ENCODE data around the gene COPS6. TPM values are rescaled to one million over a fixed set of nuclear protein-coding genes. Genes with fewer than 3 reads are reported as not detected.

The COPS6 gene
- total RNA-seq, 1 donor from 2014 or later = 88.3 TPM

- DNase-seq = no peak
- CTCF ChIA-PET = no interaction called here
- H3K4me1 Mint-ChIP-seq = peaks cover 22% of the 10 kb centered on the region
- peaks cover 39% of the 10 kb centered on the region for H3K36me3 Mint-ChIP-seq (ENCODE audit: low read depth)
- no peaks in the 10 kb centered on the region for H3K9me3 Mint-ChIP-seq
- H3K27ac Mint-ChIP-seq = peak overlapping the region; percentile 84
- TF ChIP-seq, protein P1, sequence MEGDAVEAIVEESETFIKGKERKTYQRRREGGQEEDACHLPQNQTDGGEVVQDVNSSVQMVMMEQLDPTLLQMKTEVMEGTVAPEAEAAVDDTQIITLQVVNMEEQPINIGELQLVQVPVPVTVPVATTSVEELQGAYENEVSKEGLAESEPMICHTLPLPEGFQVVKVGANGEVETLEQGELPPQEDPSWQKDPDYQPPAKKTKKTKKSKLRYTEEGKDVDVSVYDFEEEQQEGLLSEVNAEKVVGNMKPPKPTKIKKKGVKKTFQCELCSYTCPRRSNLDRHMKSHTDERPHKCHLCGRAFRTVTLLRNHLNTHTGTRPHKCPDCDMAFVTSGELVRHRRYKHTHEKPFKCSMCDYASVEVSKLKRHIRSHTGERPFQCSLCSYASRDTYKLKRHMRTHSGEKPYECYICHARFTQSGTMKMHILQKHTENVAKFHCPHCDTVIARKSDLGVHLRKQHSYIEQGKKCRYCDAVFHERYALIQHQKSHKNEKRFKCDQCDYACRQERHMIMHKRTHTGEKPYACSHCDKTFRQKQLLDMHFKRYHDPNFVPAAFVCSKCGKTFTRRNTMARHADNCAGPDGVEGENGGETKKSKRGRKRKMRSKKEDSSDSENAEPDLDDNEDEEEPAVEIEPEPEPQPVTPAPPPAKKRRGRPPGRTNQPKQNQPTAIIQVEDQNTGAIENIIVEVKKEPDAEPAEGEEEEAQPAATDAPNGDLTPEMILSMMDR (IDR thresholded peaks at IDR 0.05) = no peak
- H3K4me3 Mint-ChIP-seq = peak overlapping the region; percentile 89
- POLR2A ChIA-PET = interaction anchor here (0.6 to 4.7 kb wide), 6 partner anchors 12 to 787 kb away, joined by 3 to 48 read pairs (median 4); partner anchors contain the start of genes AP4M1, FBXO24, LRCH4 and MBLAC1
- H3K27me3 Mint-ChIP-seq = no peaks in the 10 kb centered on the region
- intact Hi-C loops (cut with micrococcal nuclease) = loop anchor here (1.0 to 10.0 kb wide), 4 partner anchors 12 to 1167 kb away; partner anchors contain the start of genes GNB2 and ZNF789
- peak; percentile 22 for ATAC-seq (ENCODE audit: low read depth)
Measured at GRCh38 chr7:100088095-100088620, 611 bp upstream of the COPS6 start.

- peaks cover 54% of the 10 kb centered on the region for H3K36me3 Mint-ChIP-seq (ENCODE audit: low read depth)
- H3K4me1 Mint-ChIP-seq = peaks cover 18% of the 10 kb centered on the region
- H3K27ac Mint-ChIP-seq = peak overlapping the region; percentile 84
- intact Hi-C loops (cut with micrococcal nuclease) = loop anchor here (10.0 kb wide), 3 partner anchors 585 to 1165 kb away; partner anchors contain the start of genes GNB2 and ZNF789
- POLR2A ChIA-PET = interaction anchor here (0.6 to 4.7 kb wide), 6 partner anchors 11 to 152 kb away, joined by 3 to 48 read pairs (median 4); partner anchors contain the start of genes AP4M1, MBLAC1 and MCM7
- no peaks in the 10 kb centered on the region for H3K27me3 Mint-ChIP-seq
- CTCF ChIA-PET = interaction anchor here (1.1 kb wide), 1 partner anchor 11 kb away, joined by 4 read pairs; the partner anchor contains the start of gene MCM7
- H3K9me3 Mint-ChIP-seq = no peaks in the 10 kb centered on the region
- no peak for DNase-seq
- no peak for ATAC-seq (ENCODE audit: low read depth)
- TF ChIP-seq, protein P1 (IDR thresholded peaks at IDR 0.05) = no peak
- H3K4me3 Mint-ChIP-seq = peak overlapping the region; percentile 89
Measured at GRCh38 chr7:100089458-100090196, 858 bp downstream of the COPS6 start.

GRCh38 chr7:100090527-100091410 is 2.0 kb downstream of the COPS6 start:
- ChIA-PET CTCF (interaction anchor here (1.1 kb wide), 1 partner anchor 10 kb away, joined by 4 read pairs; the partner anchor contains the start of gene MCM7), POLR2A (interaction anchor here (0.8 to 4.7 kb wide), 3 partner anchors 8 to 145 kb away, joined by 3 to 48 read pairs (median 5); partner anchors contain the start of genes AP4M1 and MCM7)
- no peak for ATAC-seq (ENCODE audit: low read depth)
- Mint-ChIP-seq H3K27ac (peak overlapping the region; percentile 37), H3K9me3 (no peaks in the 10 kb centered on the region), H3K4me3 (no peak overlapping the region), H3K36me3 (ENCODE audit: low read depth) (peaks cover 65% of the 10 kb centered on the region), H3K4me1 (peaks cover 18% of the 10 kb centered on the region), H3K27me3 (no peaks in the 10 kb centered on the region)
- TF ChIP-seq, protein P1 (IDR thresholded peaks at IDR 0.05) = no peak
- no peak for DNase-seq
- intact Hi-C loops (cut with micrococcal nuclease) = no loop called here

DNA sequence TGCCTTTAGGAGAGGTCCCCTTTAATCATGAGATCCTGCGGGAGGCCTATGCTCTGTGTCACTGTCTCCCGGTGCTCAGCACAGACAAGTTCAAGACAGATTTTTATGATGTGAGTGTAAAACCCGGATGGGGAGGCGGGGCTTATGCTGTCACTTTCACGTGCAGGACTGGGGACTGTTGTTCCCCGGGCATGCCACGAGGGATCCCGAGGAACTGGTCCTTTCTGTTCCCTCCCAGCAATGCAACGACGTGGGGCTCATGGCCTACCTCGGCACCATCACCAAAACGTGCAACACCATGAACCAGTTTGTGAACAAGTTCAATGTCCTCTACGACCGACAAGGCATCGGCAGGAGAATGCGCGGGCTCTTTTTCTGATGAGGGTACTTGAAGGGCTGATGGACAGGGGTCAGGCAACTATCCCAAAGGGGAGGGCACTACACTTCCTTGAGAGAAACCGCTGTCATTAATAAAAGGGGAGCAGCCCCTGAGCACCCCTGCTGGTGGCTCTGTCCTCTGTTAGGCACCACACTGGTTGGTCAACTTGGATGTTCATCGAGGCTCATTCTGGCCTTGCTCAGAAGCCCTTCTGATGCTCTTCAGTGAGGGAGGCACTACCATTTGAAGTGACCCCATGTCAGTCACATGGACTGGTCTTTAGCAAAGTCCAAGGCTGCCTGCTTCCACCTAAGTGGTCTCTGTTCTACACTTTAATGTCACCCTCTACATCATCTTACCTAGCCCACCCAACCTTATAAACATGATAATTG is 2.8 kb downstream of the COPS6 start:
- peaks cover 18% of the 10 kb centered on the region for H3K4me1 Mint-ChIP-seq
- ChIA-PET CTCF (no interaction called here), POLR2A (interaction anchor here (0.7 to 1.1 kb wide), 3 partner anchors 9 to 29 kb away, joined by 4 read pairs; partner anchors contain the start of genes AP4M1 and MCM7)
- DNase-seq = no peak
- H3K4me3 Mint-ChIP-seq = no peak overlapping the region
- H3K36me3 Mint-ChIP-seq (ENCODE audit: low read depth) = peaks cover 73% of the 10 kb centered on the region
- no peaks in the 10 kb centered on the region for H3K27me3 Mint-ChIP-seq
- intact Hi-C loops (cut with micrococcal nuclease) = no loop called here
- ATAC-seq (ENCODE audit: low read depth) = no peak
- TF ChIP-seq, protein P1 (IDR thresholded peaks at IDR 0.05) = no peak
- no peak overlapping the region for H3K27ac Mint-ChIP-seq
- no peaks in the 10 kb centered on the region for H3K9me3 Mint-ChIP-seq

Data from activated B cell treated with CpG ODN at 0.5 μM for 24 hours (primary cell).